ENCODE measurements around the gene KRT77.

- TF ChIP-seq, protein P1, sequence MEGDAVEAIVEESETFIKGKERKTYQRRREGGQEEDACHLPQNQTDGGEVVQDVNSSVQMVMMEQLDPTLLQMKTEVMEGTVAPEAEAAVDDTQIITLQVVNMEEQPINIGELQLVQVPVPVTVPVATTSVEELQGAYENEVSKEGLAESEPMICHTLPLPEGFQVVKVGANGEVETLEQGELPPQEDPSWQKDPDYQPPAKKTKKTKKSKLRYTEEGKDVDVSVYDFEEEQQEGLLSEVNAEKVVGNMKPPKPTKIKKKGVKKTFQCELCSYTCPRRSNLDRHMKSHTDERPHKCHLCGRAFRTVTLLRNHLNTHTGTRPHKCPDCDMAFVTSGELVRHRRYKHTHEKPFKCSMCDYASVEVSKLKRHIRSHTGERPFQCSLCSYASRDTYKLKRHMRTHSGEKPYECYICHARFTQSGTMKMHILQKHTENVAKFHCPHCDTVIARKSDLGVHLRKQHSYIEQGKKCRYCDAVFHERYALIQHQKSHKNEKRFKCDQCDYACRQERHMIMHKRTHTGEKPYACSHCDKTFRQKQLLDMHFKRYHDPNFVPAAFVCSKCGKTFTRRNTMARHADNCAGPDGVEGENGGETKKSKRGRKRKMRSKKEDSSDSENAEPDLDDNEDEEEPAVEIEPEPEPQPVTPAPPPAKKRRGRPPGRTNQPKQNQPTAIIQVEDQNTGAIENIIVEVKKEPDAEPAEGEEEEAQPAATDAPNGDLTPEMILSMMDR (IDR thresholded peaks at IDR 0.05), result no peak
- no peak for TF ChIP-seq POLR2AphosphoS5 (IDR thresholded peaks at IDR 0.05)
- TF ChIP-seq EP300 (IDR thresholded peaks at IDR 0.05), result no peak
These were observed 52.7 kb downstream of the KRT77 start for GRCh38 chr12:52650520-52651081.
